ENCODE data around the gene EDAR. TPM values are rescaled to one million over a fixed set of nuclear protein-coding genes. Genes with fewer than 3 reads are reported as not detected.

EDAR gene
- total RNA-seq, 1 donor from 2014 or later: not detected

DNA sequence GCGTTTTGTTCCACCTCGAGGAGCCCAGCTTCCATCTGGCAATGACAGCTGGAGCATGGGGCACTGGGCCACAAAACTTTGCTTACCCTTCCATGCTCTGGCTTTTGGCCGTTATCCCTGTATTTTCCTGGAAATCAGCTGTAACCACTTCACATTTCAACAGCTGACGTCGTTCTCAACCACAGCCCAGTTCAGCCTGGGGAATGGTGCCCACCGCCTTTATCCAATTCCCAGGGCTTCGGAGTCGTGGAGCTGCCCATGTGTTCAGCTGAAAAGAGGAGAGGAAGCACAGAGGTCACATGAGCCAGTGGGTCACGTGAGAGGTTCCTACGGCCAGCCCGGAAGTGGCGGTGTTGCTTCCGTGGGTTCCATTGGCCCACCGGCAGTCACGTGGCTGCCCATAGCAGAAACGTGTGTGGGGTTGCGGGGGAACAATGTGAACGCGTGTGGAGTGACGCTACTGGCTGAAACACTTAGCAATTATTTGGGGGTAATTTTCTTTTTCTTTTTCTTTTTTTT, 16.7 kb upstream of the EDAR start:
- Mint-ChIP-seq H3K4me3 (ENCODE audit: unreplicated experiment) (no peak overlapping the region), H3K27ac (ENCODE audit: unreplicated experiment) (no peak overlapping the region), H3K36me3 (ENCODE audit: low read depth) (no peaks in the 10 kb centered on the region), H3K9me3 (ENCODE audit: low read depth) (no peaks in the 10 kb centered on the region), H3K4me1 (ENCODE audit: low read depth) (no peaks in the 10 kb centered on the region), H3K27me3 (ENCODE audit: low read depth) (peaks cover 22% of the 10 kb centered on the region)
- TF ChIP-seq, protein P1, sequence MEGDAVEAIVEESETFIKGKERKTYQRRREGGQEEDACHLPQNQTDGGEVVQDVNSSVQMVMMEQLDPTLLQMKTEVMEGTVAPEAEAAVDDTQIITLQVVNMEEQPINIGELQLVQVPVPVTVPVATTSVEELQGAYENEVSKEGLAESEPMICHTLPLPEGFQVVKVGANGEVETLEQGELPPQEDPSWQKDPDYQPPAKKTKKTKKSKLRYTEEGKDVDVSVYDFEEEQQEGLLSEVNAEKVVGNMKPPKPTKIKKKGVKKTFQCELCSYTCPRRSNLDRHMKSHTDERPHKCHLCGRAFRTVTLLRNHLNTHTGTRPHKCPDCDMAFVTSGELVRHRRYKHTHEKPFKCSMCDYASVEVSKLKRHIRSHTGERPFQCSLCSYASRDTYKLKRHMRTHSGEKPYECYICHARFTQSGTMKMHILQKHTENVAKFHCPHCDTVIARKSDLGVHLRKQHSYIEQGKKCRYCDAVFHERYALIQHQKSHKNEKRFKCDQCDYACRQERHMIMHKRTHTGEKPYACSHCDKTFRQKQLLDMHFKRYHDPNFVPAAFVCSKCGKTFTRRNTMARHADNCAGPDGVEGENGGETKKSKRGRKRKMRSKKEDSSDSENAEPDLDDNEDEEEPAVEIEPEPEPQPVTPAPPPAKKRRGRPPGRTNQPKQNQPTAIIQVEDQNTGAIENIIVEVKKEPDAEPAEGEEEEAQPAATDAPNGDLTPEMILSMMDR (IDR thresholded peaks at IDR 0.05): no peak
- DNase-seq (ENCODE audit: low spot score): no peak

DNA sequence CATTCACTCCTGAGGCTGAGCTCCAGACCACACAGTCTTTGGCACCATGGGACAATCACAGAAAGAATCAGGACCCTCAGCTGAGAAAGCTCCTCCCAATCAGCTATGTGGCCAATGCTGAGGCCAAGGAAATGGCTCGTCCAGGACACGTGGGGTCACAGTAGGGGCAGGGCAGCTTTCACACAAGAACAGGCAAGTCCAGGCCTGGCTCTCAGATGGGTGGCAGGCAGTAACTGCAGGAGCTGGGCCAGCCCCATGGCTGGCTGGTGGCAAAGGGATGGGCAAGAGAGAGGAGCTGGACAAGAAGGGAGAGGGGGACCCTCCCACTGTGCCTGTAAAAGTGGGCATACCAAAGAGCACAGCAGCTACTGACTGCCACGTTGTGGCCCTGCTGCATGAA, 12.2 kb upstream of the EDAR start:
- H3K4me1 Mint-ChIP-seq (ENCODE audit: low read depth): peaks cover 13% of the 10 kb centered on the region
- H3K27me3 Mint-ChIP-seq (ENCODE audit: low read depth): peaks cover 16% of the 10 kb centered on the region
- H3K27ac Mint-ChIP-seq (ENCODE audit: unreplicated experiment): no peak overlapping the region

DNA sequence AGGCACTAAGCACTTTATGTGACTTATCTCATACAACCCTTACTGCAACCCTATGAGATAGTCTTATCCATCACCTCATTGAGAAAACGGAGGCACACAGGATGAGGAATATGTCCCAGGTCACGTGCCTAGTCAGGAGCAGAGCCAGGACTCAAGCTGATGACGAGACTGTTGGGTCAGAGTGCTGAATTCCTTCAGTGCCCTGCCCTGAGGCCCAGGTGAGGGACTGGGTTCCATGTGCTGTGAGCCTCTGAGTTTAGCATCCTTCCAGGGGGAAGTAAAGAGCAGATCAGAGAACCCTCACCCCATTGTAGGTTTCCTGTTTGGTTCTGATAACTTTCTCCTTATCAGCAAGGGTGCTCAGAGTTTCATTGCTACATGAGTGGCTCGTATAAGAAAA, 11.7 kb upstream of the EDAR start:
- H3K9me3 Mint-ChIP-seq (ENCODE audit: low read depth): no peaks in the 10 kb centered on the region
- no peak overlapping the region for H3K27ac Mint-ChIP-seq (ENCODE audit: unreplicated experiment)
- peaks cover 16% of the 10 kb centered on the region for H3K27me3 Mint-ChIP-seq (ENCODE audit: low read depth)
- TF ChIP-seq, protein P1 (IDR thresholded peaks at IDR 0.05): no peak
- H3K4me1 Mint-ChIP-seq (ENCODE audit: low read depth): peaks cover 13% of the 10 kb centered on the region
- DNase-seq (ENCODE audit: low spot score): no peak
- H3K36me3 Mint-ChIP-seq (ENCODE audit: low read depth): no peaks in the 10 kb centered on the region
- H3K4me3 Mint-ChIP-seq (ENCODE audit: unreplicated experiment): no peak overlapping the region

More for the DNA sequence above, 12.2 kb upstream of the EDAR start:
- Mint-ChIP-seq H3K4me3 (ENCODE audit: unreplicated experiment) (no peak overlapping the region), H3K9me3 (ENCODE audit: low read depth) (no peaks in the 10 kb centered on the region), H3K36me3 (ENCODE audit: low read depth) (no peaks in the 10 kb centered on the region)
- DNase-seq (ENCODE audit: low spot score): no peak
- TF ChIP-seq, protein P1 (IDR thresholded peaks at IDR 0.05): no peak

DNA sequence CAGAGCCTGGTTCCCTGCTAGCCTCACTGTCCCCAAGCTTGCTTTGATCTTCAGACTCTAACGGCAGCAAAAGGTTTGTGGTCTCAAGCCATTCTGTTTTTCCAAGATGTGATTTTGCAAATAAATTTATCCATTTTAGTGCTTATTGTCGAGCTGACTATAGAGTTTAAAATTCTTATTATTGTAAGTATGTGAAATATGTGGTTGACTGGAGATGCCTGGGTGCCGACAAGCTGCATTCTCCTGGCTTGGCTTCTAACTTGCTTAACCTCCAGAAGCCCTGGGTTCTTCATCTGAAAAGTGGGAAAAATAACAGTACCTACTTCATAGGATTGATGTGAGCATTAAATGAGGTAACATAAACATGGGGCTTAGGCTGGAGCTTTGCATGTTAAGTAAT, 9.9 kb upstream of the EDAR start:
- Mint-ChIP-seq H3K27ac (ENCODE audit: unreplicated experiment) (no peak overlapping the region), H3K9me3 (ENCODE audit: low read depth) (no peaks in the 10 kb centered on the region), H3K36me3 (ENCODE audit: low read depth) (no peaks in the 10 kb centered on the region), H3K4me3 (ENCODE audit: unreplicated experiment) (no peak overlapping the region), H3K4me1 (ENCODE audit: low read depth) (peaks cover 13% of the 10 kb centered on the region), H3K27me3 (ENCODE audit: low read depth) (peaks cover 5% of the 10 kb centered on the region)
- TF ChIP-seq, protein P1 (IDR thresholded peaks at IDR 0.05): no peak
- DNase-seq (ENCODE audit: low spot score): no peak

DNA sequence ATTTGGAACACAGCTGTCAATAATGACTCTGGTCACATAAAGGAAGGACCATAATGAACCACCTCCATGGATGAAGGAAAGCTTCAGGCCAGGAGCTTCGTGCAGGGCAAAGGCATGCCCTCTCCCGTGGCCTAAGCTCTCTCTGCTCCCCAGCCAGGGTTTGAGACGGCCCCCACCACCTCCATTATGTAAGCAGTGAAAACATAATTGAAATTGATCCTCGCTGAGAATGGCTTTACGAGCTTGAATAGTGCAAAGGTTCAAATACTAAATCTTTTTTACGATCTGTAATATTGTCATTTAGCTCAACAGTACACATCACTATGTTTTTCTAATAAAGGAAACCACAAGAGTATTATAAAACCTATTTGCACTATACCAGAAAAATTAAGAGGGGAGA, 5.2 kb upstream of the EDAR start:
- no peak overlapping the region for H3K4me3 Mint-ChIP-seq (ENCODE audit: unreplicated experiment)
- TF ChIP-seq, protein P1 (IDR thresholded peaks at IDR 0.05): no peak
- H3K27me3 Mint-ChIP-seq (ENCODE audit: low read depth): peaks cover 11% of the 10 kb centered on the region
- no peaks in the 10 kb centered on the region for H3K36me3 Mint-ChIP-seq (ENCODE audit: low read depth)
- DNase-seq (ENCODE audit: low spot score): no peak
- no peak overlapping the region for H3K27ac Mint-ChIP-seq (ENCODE audit: unreplicated experiment)
- H3K9me3 Mint-ChIP-seq (ENCODE audit: low read depth): no peaks in the 10 kb centered on the region
- peaks cover 15% of the 10 kb centered on the region for H3K4me1 Mint-ChIP-seq (ENCODE audit: low read depth)

Measured in chondrocyte (in vitro differentiated cells).